ENCODE data around the gene LRFN4.

GRCh38 chr11:66894141-66894540 is 37.3 kb downstream of the LRFN4 start:
- TF ChIP-seq CTCF (IDR thresholded peaks at IDR 0.05; ENCODE audit: insufficient read depth, low read length, poor library complexity, severe bottlenecking) (no peak), EZH2phosphoT487 (conservative IDR thresholded peaks at IDR 0.05; ENCODE audit: low read length) (no peak)
